HG02588 (cell line): ENCODE results near the gene RFTN1.
"Not testable (repeated sequence)": the region's sequence is repeated elsewhere in the genome, so short reads cannot be mapped to it uniquely, and the experiment has no call there.

Source experiments
- ATAC-seq: cut with Tn5 transposase; IDR thresholded peaks from one replicate; pipeline ENCODE4 v1.9.1; 2021; ENCODE audit warnings: mild to moderate bottlenecking, moderate library complexity; ENCODE audit not compliant: unreplicated experiment

Gene RFTN1

GRCh38 chr3:16316847-16317560 lies 196.5 kb downstream of the RFTN1 start:
- no peak for ATAC-seq

- ATAC-seq, result no peak
Measured at GRCh38 chr3:16316396-16316795, 197.1 kb downstream of the RFTN1 start.

- no peak for ATAC-seq
Measured at GRCh38 chr3:16315623-16316022, 197.9 kb downstream of the RFTN1 start.

- no peak for ATAC-seq
Measured at GRCh38 chr3:16313886-16314645, 199.4 kb downstream of the RFTN1 start.

- peak; percentile 38 for ATAC-seq
Measured at GRCh38 chr3:16311960-16312451, 201.5 kb downstream of the RFTN1 start.

- not testable (repeated sequence) for ATAC-seq
Measured at GRCh38 chr3:16310486-16310885, 203.0 kb downstream of the RFTN1 start.

- ATAC-seq, result peak; percentile 80
Measured at GRCh38 chr3:16309558-16309957, 203.9 kb downstream of the RFTN1 start.

- ATAC-seq, result no peak
Measured at GRCh38 chr3:16308727-16309126, 204.8 kb downstream of the RFTN1 start.

- ATAC-seq, result no peak
Measured at GRCh38 chr3:16307832-16308531, 205.5 kb downstream of the RFTN1 start.

- no peak for ATAC-seq
Measured at GRCh38 chr3:16305111-16305541, 208.4 kb downstream of the RFTN1 start.

GRCh38 chr3:16304061-16305010 lies 209.2 kb downstream of the RFTN1 start:
- ATAC-seq, result no peak

- ATAC-seq, result no peak
Measured at GRCh38 chr3:16303037-16303575, 210.4 kb downstream of the RFTN1 start.

- ATAC-seq, result no peak
Measured at GRCh38 chr3:16302082-16302631, 211.3 kb downstream of the RFTN1 start.

- ATAC-seq, result no peak
Measured at GRCh38 chr3:16301507-16301906, 212.0 kb downstream of the RFTN1 start.

- ATAC-seq, result no peak
Measured at GRCh38 chr3:16300881-16301359, 212.6 kb downstream of the RFTN1 start.

GRCh38 chr3:16300307-16300706 lies 213.2 kb downstream of the RFTN1 start:
- no peak for ATAC-seq

- no peak for ATAC-seq
Measured at GRCh38 chr3:16299746-16300145, 213.8 kb downstream of the RFTN1 start.

- ATAC-seq, result no peak
Measured at GRCh38 chr3:16298891-16299290, 214.6 kb downstream of the RFTN1 start.

- no peak for ATAC-seq
Measured at GRCh38 chr3:16297997-16298885, 215.3 kb downstream of the RFTN1 start.
